ENCODE measurements around the gene AKT3.

The AKT3 gene

DNA sequence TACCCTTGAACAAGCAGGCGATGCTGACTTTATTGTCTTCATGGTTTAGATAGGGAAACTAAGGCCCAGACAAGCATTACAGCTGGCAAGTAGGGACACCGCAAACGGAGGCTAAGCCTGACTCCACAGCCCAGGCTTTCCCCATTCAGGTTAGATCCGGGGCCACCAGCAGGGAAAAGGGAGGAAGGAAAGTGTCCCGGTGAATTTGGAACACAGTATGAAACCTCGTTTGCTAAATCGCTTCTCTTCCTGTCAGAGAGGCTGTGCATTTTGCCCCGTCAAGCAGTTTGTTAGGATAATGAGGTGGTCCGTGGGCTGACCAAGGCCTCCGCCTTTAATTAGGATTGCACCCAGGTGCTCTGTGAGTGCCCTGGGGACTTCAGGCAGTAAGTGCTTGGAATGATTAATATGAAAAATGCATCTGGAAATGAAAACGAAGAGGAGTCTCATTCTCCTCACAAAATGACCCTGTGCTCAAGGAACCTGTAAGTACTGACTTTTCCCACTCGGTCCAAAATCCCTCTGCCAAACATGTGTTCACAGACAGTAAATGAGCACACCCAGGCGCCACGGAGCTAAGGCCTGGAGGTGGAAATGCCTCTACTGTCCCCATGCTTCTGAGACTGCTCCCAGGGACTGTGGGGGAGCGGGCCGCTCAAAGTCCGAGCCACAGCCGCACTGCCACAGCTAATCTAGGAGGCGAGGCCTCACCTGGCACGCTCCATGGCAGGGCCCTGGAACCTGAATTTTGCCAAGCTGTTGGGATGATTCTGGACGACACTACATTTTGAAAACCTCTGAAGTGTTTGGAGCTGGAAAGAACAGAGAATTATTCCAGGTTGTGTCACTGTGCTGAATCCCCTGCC lies 360.1 kb downstream of the AKT3 start:
- DNase-seq (ENCODE audit: low read depth in 2 of 2) = no peak

DNA sequence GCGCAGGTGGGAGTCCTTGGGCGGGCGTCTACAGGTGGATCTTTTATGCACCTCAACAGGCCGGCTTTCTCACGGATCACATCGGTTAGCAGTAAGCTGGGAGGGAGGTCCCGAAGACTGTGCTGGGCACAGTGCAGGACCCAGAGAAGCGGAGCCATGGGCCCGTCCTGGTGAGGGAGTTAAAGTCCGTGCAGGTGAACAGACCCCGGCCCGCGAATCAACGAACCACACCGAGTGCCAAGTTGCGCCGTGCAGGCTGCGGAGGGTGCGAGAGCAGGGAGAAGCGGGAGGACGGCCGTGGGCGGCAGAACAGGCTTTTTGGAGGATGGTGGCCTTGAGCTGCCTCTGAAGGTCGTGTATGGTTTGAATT lies 360.9 kb downstream of the AKT3 start:
- no peak for DNase-seq (ENCODE audit: low read depth in 2 of 2)

DNA sequence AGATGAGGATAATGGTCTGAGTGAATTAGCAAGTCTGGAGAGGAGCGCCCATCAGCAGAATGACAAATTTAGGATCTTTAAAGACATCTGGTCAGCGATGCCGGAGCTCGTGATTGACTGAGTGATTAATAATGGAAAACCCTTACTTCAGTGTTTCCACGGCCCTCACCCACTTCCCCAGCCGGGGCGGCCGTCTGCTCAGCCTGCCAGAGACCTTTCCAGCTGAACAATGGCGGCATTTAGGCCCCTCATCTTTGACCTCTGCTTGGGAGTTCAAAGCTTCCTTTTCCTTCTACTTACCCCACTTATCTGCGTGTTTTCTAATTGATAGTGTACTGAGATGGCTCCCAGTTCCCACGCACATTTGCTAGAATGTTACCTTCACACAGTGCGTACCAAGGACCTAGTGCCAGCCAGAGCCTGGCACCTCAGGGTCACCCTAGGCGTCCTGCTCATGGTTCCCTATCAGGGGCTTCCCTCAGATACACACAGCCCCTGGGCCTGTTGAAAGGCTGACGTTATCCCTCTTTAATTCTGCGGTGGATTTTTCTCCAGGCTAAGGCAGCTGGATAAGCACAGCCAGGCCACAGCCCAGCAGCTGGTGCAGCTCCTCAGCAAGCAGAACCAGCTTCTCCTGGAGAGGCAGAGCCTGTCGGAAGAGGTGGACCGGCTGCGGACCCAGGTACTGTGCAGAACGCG lies 361.4 kb downstream of the AKT3 start:
- DNase-seq (ENCODE audit: low read depth in 2 of 2) = no peak

DNA sequence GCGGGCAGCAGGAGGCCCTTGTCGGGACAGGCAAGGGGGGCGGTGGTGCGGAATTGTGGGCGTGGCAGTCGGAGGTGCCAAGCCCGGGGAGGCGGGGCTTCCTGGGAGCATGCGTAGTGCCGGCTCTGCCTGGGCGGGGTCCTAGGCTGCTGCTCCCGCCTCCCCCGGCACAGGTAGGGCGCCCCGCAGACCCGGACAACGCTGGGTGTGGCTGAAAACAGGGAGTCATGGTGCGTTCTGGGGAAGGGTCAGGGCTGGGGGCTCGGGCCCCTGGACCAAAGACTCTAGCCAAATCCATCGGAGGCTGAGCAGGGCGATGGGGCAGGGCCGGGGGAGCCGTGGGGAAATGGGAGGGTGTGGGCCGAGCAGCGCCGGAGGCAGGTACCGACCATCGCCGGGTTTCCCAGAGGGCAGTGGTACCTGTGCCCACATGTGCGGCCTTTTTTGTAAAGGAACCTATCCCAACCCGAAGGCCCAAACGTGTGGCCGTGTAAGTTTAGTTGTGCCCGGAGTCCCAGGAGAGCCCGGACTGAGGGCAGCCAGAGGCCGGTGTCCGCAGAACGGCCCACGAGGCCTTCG lies 362.3 kb downstream of the AKT3 start:
- no peak for DNase-seq (ENCODE audit: low read depth in 2 of 2)

DNA sequence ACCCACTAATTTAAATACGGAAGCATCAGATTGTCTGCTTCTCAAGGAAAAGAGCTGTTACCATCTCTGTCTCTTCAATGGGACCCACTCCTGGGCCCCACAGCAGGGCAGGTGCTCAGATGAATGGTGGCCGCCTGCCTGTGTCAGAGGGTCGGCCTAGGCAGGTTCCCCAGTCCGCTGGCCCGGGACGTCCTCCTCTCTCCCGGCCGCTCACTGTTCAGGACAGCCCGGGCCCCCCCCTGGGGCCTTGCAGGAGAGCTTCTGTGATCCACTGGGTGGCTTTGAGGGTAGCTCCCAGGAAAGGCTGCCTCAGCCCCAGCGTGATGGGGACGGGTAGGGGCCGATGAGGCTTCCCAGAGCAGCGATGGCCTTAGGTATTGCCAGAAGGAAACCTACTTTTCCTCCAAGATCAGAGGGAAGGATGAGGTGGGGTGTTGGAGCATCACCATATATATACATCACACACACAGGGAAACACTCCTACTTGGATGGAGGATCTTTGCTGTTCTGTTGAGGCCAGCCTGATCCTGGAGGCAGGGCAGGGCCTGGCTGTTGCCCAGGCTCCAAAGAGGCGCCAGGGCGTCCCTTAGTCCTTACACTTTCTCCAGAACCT lies 362.9 kb downstream of the AKT3 start:
- DNase-seq (ENCODE audit: low read depth in 2 of 2) = no peak

DNA sequence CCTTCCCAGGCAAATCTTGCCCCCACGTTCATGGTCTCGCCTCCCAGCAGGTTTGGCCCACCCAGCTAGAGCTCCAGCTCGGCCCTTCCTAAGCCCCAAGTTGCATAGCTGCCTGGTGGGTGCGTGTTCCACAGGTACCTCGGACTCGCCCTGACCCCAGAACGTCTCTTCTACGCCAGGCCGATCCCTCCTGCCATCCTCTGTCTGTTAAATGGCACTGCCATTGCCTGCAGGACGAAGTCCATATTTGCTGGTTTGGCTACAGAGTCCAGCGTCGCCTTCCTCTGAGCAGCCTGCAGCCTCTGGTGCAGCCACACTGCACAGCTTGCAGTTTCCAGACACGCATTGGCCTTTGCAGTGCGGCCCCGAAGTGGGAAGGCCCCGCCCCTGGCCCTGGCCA lies 366.1 kb downstream of the AKT3 start:
- DNase-seq (ENCODE audit: low read depth in 2 of 2) = no peak

DNA sequence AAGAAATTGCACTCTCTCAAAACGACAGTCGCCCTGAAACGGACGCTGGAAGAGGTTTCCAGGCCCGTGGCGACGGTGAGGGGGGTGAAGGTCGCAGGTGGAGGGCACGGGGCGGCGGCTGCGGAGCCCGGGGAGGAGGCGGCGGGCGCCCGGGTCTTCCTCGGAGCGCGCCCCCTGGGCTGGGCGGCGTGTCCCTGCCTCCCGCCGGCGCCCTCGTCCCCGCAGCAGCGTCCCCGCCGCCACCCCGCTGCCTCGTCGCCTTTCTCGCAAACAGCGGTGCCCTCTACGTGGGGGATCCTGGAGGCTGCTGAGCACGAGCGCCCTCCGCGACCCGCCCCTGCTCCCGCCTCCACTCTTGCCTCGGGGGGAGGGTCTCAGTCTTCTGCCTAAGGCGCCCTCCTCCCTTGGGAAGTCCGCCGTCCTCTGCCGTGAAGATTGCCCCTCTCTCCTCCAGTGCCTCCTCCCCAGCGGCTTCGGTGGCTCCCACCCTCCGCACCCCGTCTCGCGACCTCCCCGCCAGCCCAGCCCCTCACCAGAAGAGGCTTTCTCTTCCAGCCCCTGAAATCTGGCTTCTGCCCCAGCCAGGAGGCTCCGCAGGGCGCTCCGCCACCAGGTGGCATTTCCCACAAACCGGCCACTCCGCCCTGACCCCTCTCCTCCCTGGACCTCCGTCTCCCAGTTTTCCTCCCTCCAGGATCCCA lies 366.8 kb downstream of the AKT3 start:
- no peak for DNase-seq (ENCODE audit: low read depth in 2 of 2)

DNA sequence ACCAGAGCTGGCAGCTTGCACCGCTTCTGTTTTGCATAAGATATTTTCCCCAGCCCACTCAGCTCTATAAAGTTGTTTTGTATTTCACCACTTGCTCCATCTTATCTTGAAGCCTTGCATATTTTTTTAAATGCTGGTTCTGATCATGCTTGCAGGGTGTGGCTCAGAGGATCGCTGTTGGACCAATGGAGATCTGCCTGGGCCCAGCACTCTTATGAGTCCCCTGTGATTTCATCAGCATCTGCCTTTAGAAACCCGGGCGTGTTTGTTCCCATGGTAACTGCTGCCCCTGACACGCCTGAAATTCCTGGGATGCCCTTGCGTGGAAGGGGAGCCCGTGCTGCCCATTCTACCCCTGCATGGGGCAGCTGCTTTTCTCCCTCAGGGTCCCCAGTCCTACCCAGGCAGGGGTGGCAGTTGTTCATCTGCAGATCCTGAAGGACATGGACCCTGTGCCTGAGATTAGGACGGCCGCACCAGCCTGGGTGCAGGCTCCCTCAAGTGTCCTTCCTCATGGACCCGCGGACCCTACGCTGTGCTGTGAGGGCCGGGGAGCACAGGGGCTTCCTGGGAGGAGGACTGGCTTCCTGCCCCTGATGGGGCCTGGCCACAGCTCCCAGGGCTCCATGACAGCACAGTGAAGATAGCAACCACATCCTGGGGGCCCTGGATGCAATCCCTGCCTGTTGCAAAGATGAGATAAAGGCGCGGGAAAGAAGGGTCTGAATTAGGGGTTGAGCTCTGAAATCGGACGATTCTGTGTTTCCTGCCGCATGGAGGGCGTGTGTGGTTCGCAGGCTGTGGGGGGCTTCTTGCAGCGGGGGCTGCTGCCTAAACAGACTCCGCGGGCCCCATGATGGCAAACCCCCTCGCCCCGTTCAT lies 367.7 kb downstream of the AKT3 start:
- no peak for DNase-seq (ENCODE audit: low read depth in 2 of 2)

DNA sequence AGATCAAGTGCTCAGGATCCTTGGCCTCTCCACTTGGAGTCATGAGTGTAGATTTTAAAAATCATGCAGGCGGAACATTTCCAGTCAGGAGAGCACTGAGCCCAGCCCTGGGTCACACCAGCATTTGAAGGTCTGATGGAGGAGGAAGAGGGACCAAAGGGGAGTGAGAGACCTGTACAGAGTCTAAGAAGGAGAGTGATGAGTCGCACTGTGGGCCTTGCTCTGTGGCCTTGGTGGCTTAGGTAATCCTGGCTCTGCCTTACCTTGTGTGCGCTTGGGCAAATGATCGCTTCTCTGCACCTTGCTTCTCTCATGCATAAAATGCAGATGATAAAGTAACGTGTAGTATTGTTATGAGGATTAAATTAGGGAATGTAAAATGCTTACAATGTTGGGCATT lies 368.9 kb downstream of the AKT3 start:
- DNase-seq (ENCODE audit: low read depth in 2 of 2) = no peak

DNA sequence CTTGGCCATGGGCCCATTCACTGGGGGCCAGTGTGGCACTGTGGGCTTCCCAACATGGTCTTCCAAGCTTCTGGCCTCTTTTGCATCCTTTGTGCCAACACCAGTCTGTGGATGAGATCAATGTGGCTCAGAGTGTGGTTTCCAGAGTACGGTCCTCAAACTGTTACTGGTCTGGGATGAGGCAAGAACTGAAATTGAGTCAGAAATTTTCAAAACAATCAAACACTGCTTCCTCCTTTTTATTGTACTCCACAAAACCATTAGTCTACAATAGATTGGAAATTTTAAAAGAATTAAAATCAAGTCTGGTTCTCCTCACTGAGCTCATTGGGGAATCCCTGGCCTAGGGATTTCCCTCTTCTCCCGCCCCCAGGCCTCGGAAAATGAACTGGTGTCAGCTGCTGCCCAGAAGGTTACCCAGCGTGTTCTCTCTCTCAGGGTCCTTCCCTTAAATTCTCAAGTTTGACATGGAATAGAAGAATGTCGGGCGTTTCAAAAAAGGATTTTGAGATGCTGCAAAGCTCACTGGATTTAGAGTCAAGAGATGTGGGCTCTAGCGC lies 372.2 kb downstream of the AKT3 start:
- no peak for DNase-seq (ENCODE audit: low read depth in 2 of 2)

DNA sequence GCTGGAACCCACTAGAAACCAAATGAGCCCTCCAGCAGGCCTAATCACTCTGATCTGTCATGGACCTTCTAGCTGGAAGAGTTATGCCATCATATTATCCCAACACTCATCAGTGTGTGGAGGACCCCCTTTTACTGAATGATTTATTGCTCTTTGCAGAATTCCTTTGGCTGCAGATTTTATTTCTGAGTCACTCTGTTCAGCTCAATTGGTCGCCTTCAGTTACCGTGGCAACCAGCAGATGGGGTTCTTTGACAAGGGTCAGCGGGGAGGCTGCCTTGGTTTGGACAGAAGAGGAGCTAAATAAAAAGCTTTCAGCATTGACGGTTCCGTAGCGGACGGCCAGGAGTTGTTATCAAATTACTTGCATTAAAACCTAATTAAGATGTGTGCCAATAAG lies 374.1 kb downstream of the AKT3 start:
- DNase-seq (ENCODE audit: low read depth in 2 of 2) = no peak

DNA sequence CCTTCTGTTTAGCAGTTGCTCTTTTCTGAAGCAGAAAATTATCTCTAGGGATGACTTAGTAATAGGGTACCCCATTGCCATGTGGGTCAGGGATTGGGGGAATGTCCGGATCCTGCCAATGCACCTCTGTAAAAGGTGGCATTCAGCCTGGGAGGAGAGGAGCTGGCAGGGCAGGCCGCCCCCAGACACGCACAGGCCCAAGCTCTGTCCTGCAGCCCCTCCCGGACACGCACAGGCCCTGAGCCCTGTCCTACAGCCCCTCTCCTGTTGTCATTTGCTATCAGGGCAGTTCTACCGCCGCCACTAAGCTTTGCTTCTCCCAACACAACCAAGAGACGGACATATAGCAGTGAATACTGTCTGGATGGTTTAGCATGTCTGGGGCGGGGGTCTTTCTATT lies 375.1 kb downstream of the AKT3 start:
- no peak for DNase-seq (ENCODE audit: low read depth in 2 of 2)

DNA sequence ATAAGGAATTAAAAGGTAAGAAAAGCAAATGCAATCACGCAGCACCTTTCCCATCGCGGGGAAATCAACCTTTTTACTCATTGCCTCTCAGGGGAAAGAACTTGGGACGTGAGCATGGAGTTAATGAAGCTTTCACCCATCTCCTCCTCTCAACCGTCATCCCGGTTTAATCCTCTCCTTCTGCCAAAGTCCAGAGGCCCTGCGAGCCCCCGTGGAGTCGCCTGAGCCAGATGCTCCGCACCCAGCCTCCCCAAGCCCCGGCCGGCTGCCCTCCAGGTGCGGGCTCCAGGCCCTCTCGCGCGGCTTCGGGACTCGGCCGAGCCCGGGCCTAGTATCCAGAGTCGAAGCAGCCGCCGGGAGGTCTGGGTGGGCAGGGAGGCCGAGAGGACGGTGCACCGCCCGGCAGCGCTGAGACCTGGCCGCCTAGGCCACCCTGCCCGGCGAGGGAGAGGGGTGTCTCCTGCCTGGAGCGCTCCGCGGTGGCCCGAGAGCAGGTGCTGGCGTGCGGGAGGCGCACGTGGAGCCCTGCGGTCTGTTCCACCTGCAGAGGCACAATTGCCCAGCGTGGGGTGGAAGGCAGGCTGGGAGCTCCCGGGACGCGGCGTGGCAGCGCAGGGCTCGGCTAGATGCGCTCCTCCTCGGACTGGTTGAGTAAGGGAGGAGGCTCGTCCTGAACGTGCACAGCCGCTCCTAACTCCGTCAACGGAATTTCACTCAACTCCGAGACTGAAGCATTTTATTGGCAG lies 375.7 kb downstream of the AKT3 start:
- DNase-seq (ENCODE audit: low read depth in 2 of 2) = no peak

DNA sequence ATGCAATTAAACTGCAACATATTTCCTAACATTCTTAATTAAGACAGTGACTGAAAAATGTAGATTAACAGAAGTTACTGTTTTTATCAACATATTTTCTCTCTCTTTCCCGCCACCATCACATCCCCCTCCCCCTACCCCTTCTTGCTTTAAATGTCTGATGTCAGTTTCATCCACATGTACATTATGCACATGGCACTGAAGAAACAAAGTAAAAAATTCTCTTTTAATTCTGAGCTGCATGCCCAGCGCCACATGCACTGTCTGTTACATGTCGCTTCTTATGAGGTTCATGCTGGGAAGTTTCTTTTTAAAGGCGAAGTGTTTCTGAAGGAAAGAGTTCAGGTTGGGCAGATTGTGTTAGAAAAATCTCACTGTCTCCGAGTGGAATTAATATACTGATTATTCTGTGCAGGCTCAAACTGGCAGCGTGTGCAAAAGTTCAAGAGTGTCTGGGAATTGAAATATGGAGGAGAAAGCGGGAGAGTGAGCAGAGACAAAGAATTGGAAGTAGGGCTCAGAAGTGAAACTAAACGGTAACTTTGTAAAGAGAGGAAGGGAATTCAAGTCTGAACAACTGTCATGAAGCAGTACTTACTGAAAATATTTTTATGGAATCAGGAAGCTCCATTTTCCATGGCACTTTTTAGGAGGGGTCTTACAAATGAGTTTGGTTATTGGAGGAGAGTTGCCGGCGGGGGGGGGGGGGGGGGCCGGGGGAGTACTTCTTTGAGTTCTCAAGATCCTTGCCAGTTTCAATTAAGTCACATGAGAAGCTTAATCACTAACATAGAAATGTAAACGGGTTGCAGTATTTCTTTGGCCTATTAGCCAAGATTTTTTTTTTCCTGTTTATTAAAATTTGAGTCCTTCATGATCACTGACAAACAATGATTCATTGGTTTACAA lies 376.6 kb downstream of the AKT3 start:
- no peak for DNase-seq (ENCODE audit: low read depth in 2 of 2)

DNA sequence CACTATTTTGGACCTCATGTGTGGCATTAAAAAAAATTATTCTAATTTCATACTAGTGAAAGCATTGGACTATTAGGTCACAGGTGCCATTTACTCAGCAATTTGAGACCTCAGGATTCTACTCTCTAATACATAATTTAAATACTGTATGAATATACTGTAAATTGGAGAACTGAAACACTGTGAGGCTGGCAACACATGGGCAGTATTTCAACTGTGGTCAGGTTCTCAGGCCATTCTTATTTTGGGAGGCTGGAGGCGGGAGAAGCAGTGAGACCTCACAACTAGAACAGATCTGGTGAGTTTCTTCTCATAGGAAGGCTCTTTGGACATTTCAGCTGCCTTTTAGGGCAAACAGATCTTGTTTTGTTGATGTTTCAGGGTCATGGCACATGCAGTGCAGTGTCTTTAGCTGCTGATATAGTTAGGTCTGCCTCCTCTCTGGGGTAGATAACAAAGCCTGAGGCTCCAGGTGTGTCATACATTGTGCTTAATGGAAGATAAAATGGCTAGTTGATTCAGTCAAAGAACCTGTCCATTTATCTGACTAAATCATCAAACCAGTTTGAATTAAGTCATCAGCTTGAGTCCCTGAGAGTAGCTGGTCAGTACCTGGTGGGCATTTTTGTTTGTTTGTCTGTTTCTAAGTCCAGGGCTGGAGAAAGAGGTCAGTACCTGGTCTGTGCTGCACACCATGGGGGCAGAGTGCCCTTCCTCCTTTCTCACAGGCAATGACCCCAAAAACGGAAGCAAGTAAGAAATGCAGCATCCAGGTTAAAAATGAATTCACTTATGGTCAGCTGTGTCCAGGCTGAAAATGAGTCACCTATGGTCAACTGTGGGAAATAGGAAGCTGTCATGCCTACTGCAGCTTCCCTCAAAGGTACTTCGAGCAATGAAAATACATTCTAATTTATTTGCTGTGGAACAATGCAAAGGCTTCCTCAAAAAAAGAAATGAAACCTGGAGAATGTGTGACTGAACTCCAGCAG lies 378.0 kb downstream of the AKT3 start:
- DNase-seq (ENCODE audit: low read depth in 2 of 2) = no peak

DNA sequence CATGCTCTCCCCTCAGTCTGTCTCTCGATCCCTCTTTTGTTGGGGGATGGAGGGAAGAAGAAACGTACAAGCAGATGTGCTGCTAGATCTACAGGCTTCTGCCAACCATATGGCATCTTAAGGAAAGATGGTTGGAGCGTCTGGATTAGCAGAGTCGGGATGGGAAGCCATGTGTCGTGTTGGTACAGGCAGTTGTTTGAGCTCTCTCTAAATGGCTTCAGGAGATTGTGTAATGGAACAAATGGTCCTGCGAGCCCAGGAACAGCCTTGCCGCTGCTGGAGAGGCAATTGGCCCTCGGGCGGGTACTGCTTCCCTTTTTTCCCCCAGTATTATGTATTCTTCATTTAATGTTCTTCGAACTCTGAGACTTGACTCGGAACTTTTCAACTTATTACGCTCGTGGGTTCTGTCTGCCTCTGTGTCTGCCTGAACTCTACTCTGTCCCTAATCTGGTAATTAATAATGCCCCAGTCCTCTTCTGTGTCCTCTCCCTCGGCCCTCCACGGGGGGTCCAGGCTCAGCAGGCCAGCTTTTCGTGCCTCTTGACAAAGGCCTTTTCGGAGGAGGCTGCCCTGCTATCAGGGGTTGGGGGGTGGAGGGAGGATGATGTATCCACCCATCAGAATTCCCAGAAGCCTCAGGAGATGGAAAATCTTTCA lies 378.9 kb downstream of the AKT3 start:
- no peak for DNase-seq (ENCODE audit: low read depth in 2 of 2)

DNA sequence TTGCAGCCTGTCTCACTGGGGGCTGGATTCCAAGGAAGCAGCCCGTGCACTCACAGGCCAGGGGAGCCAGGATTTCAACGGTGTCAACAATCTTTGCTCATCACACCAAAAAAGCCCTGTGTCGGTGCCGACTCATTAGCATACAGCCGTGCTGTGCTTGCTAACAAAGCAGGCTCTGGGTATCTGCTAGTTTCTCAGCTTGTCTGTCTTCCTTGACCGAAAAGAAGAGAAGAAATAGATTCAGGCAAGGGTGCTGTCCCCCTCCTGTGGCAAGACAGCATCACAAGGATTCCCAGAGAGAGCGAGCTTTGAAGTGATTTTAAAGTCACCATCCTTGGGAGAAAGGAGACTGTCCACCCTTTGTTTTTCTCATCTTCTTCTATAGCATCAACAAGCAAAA lies 379.5 kb downstream of the AKT3 start:
- no peak for DNase-seq (ENCODE audit: low read depth in 2 of 2)
